H4 (cell line): ENCODE results near the gene TOM1. TPM values are rescaled to one million over a fixed set of nuclear protein-coding genes. Genes with fewer than 3 reads are reported as not detected.

Experiments used
- DNase-seq: peaks from one replicate; pipeline ENCODE4 v3.0.0-alpha.2; 2015; ENCODE audit warnings: low spot score
- total RNA-seq: library from RNA; depleted of rRNA; stranded (reverse); fragments of >200 nt; shearing (Covaris generic); gene quantifications from 2 replicates; pipeline ENCODE4 v1.2.3, GENCODE V29; 2014

The TOM1 gene
- total RNA-seq, 1 experiment from 2014 or later, result 29.8 TPM

- DNase-seq, result no peak
These were observed 46.3 kb downstream of the TOM1 start for GRCh38 chr22:35345808-35346505.

- no peak for DNase-seq
These were observed 47.0 kb downstream of the TOM1 start for GRCh38 chr22:35346596-35347220.

- DNase-seq, result no peak
These were observed 47.8 kb downstream of the TOM1 start for GRCh38 chr22:35347462-35347861.

GRCh38 chr22:35348026-35348590 lies 48.4 kb downstream of the TOM1 start:
- DNase-seq, result no peak

GRCh38 chr22:35348703-35349102 lies 49.0 kb downstream of the TOM1 start:
- DNase-seq, result no peak

- DNase-seq, result no peak
These were observed 49.6 kb downstream of the TOM1 start for GRCh38 chr22:35349368-35349703.

- no peak for DNase-seq
These were observed 50.2 kb downstream of the TOM1 start for GRCh38 chr22:35349704-35350538.

- peak; percentile 72 for DNase-seq
These were observed 51.1 kb downstream of the TOM1 start for GRCh38 chr22:35350539-35351503.

- DNase-seq, result no peak
These were observed 52.8 kb downstream of the TOM1 start for GRCh38 chr22:35352214-35353111.

- DNase-seq, result no peak
These were observed 53.6 kb downstream of the TOM1 start for GRCh38 chr22:35353318-35353717.

- DNase-seq, result no peak
These were observed 54.4 kb downstream of the TOM1 start for GRCh38 chr22:35354068-35354467.

GRCh38 chr22:35357883-35358621 lies 58.4 kb downstream of the TOM1 start:
- peak; percentile 19 for DNase-seq

GRCh38 chr22:35359380-35360065 lies 59.8 kb downstream of the TOM1 start:
- no peak for DNase-seq

GRCh38 chr22:35361001-35361558 lies 61.4 kb downstream of the TOM1 start:
- no peak for DNase-seq

GRCh38 chr22:35363566-35364086 lies 63.9 kb downstream of the TOM1 start:
- no peak for DNase-seq

GRCh38 chr22:35364230-35364629 lies 64.5 kb downstream of the TOM1 start:
- peak; percentile 90 for DNase-seq

GRCh38 chr22:35367331-35367886 lies 67.7 kb downstream of the TOM1 start:
- no peak for DNase-seq

- DNase-seq, result no peak
These were observed 68.7 kb downstream of the TOM1 start for GRCh38 chr22:35368386-35368785.
